Stimulated activated naive B cell treated with anti-CD40 and anti-IgM and Interleukin-4, amounts not matched to agents 10 μg/mL and 1 μg/mL and 100 μg/mL, for 72 hours (primary cell): ENCODE data around the gene TLR1.

Experiments used
- ATAC-seq, 2 donors: fragments of 150-1000 bp; cut with Tn5 transposase; replicated peaks; 2 replicates each; pipeline ENCODE4 v1.10.0; 2021; ENCODE audit warnings: moderate library complexity in 1 of 2
- DNase-seq: peaks from one replicate; pipeline ENCODE4 v3.0.0; 2021
- H3K27ac Mint-ChIP-seq: one replicate; pipeline ENCODE4 v1.8.0; 2022; ENCODE audit warnings: mild to moderate bottlenecking, mixed read lengths
- H3K27me3 Mint-ChIP-seq, 2 donors: one replicate each; pipeline ENCODE4 v1.8.0; 2022; ENCODE audit warnings: mixed read lengths in 2 of 2
- H3K36me3 Mint-ChIP-seq, 2 donors: one replicate each; pipeline ENCODE4 v1.8.0; 2022; ENCODE audit warnings: mixed read lengths in 2 of 2, mild to moderate bottlenecking in 1 of 2
- H3K4me1 Mint-ChIP-seq, 2 donors: one replicate each; pipeline ENCODE4 v1.8.0; 2022; ENCODE audit warnings: mixed read lengths in 2 of 2, mild to moderate bottlenecking in 1 of 2
- H3K4me3 Mint-ChIP-seq, 2 donors: one replicate each; pipeline ENCODE4 v1.8.0; 2022; ENCODE audit warnings: mild to moderate bottlenecking in 2 of 2, mixed read lengths in 2 of 2, moderate library complexity in 1 of 2
- H3K9me3 Mint-ChIP-seq, 2 donors: one replicate each; pipeline ENCODE4 v1.8.0; 2022; ENCODE audit warnings: mixed read lengths in 2 of 2, mild to moderate bottlenecking in 1 of 2

The TLR1 gene, protein sequence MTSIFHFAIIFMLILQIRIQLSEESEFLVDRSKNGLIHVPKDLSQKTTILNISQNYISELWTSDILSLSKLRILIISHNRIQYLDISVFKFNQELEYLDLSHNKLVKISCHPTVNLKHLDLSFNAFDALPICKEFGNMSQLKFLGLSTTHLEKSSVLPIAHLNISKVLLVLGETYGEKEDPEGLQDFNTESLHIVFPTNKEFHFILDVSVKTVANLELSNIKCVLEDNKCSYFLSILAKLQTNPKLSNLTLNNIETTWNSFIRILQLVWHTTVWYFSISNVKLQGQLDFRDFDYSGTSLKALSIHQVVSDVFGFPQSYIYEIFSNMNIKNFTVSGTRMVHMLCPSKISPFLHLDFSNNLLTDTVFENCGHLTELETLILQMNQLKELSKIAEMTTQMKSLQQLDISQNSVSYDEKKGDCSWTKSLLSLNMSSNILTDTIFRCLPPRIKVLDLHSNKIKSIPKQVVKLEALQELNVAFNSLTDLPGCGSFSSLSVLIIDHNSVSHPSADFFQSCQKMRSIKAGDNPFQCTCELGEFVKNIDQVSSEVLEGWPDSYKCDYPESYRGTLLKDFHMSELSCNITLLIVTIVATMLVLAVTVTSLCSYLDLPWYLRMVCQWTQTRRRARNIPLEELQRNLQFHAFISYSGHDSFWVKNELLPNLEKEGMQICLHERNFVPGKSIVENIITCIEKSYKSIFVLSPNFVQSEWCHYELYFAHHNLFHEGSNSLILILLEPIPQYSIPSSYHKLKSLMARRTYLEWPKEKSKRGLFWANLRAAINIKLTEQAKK

DNA sequence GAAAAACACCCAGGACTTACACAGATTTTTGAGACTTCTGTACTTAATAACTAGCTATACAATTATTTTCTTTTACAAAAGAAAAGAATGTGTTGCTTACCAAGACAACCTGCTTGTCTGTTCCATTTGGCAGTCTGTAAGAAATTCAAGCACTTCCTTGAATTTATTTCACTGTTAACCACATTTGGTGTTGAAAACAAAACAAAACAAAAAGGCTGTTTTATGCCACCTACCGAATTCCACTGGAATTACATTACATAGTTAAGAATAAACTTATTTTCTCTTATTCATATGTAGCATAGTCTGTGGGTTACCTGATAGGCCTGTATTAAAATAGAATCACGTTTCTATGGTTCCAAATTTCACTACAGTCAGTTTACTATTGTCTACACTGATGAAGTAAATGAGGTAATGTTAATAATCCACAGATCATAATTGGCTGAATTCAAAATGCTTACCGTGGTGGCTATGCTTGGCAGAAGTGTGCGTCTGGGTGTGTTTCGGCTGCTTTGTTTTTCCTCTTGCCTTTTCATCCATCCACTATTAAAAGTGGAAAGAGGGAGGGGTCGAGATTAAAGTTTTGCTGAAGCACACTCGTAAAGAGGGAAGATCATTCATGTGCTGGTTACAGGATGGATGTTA, at the start of gene TLR1:
Gene TLR1, minus strand, starts transcription at position 138 of the 642 bp plus-strand sequence. CDS start 5,960 bp downstream, outside the sequence.
- Mint-ChIP-seq H3K4me1 (peaks cover 30 to 61% of the 10 kb centered on the region in 2 donors), H3K27me3 (no peaks in the 10 kb centered on the region), H3K4me3 (peak within 1 kb of the TSS; percentile 80 to 81), H3K27ac (peak within 1 kb of the TSS; percentile 96), H3K36me3 (peaks cover 22 to 28% of the 10 kb centered on the region in 2 donors), H3K9me3 (peaks cover 0 to 13% of the 10 kb centered on the region in 2 donors)
- ATAC-seq (peak; percentile 38), DNase-seq (no peak)

DNA sequence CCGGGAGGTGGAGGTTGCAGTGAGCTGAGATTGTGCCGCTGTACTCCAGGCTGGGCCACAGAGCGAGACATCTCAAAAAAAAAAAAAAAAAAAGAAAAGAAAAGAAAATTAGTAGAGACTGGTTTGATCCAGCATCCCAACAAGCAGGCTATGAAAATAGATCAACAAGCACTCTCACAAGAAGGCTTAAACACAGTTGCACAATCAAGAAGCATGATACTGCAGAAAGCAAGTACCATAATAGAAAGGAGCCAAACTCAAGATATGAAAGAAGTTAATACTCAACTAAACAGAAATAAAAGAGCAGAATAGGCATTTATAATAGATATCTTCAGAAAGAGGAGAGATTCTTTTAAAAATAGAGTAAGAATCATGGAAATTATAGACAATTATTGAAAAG, 41.4 kb upstream of the TLR1 start:
- no peaks in the 10 kb centered on the region for H3K27me3 Mint-ChIP-seq
- no peak overlapping the region for H3K27ac Mint-ChIP-seq
- H3K9me3 Mint-ChIP-seq = peaks cover 10 to 12% of the 10 kb centered on the region in 2 donors
- DNase-seq (no peak), ATAC-seq (no peak)
- H3K4me3 Mint-ChIP-seq = no peak overlapping the region
- H3K36me3 Mint-ChIP-seq = peaks cover 30 to 42% of the 10 kb centered on the region in 2 donors
- peaks cover 13 to 50% of the 10 kb centered on the region in 2 donors for H3K4me1 Mint-ChIP-seq

DNA sequence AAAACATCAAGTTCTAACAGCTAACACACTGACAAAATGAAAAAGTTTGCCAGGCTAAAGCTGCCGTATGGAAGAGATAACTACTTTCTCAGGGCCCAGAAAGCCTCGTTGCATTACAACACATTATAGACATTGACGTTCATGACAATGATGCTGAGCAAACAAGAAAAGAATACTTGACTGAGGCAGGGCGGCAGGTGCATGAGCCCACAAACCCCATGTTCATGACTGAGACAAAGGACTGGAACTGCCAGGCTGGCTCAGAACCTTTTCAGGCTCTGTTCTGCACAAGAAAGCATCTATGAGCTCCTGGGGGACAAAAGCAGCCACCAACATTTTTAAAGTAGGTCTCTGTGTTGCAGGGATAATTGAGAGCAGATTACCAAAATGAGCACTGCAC, 38.4 kb upstream of the TLR1 start:
- H3K4me1 Mint-ChIP-seq = peaks cover 9 to 40% of the 10 kb centered on the region in 2 donors
- H3K4me3 Mint-ChIP-seq = no peak overlapping the region
- no peaks in the 10 kb centered on the region for H3K27me3 Mint-ChIP-seq
- H3K9me3 Mint-ChIP-seq = peaks cover 0 to 5% of the 10 kb centered on the region in 2 donors
- peaks cover 11 to 29% of the 10 kb centered on the region in 2 donors for H3K36me3 Mint-ChIP-seq
- DNase-seq (no peak), ATAC-seq (no peak)
- peak overlapping the region; percentile 77 for H3K27ac Mint-ChIP-seq

DNA sequence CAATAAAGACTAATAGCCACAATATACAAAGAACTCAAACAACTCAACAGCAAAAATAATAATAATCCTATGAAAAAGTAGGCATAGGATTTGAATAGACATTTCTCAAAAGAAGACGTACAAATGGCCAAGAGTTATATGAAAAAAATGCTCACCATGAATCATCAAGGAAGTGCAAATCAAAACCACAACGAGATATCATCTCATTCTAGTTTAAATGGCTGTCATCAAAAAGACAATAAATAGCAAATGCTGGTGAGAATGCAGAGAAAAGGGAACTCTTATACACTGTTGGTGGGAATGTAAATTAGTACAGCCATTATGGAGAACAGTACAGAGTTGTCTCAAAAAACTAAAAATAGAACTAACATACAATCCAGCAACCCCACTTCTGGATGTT, 33.3 kb upstream of the TLR1 start:
- no peak for ATAC-seq
- H3K4me3 Mint-ChIP-seq = peak overlapping the region in 1 of 2 donors; percentile 14

DNA sequence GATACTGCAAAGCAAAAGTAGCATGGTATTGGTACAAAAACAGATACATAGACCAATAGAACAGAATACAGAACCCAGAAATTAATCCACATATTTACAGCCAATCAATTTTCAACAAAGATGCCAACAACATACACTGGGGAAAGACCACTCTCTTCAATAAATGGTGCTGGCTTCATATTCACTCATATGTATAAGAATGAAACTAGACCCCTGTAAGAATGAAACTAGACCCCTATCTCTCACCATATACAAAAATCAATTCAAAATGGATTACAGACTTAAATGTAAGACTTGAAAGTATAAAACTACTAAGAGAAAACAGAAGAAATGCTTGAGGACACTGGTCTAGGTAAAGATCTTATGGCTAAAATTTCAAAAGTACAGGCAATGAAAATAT, 32.7 kb upstream of the TLR1 start:
- Mint-ChIP-seq H3K27me3 (no peaks in the 10 kb centered on the region), H3K9me3 (peaks cover 15 to 24% of the 10 kb centered on the region in 2 donors), H3K36me3 (peaks cover 24 to 56% of the 10 kb centered on the region in 2 donors), H3K4me1 (peaks cover 26 to 44% of the 10 kb centered on the region in 2 donors), H3K27ac (peak overlapping the region; percentile 37), H3K4me3 (peak overlapping the region in 1 of 2 donors; percentile 14)
- ATAC-seq = no peak
- no peak for DNase-seq

More for the DNA sequence above, 33.3 kb upstream of the TLR1 start:
- Mint-ChIP-seq H3K9me3 (peaks cover 12 to 24% of the 10 kb centered on the region in 2 donors), H3K36me3 (peaks cover 24 to 57% of the 10 kb centered on the region in 2 donors), H3K4me1 (peaks cover 21 to 44% of the 10 kb centered on the region in 2 donors), H3K27ac (peak overlapping the region; percentile 37), H3K27me3 (no peaks in the 10 kb centered on the region)
- no peak for DNase-seq

DNA sequence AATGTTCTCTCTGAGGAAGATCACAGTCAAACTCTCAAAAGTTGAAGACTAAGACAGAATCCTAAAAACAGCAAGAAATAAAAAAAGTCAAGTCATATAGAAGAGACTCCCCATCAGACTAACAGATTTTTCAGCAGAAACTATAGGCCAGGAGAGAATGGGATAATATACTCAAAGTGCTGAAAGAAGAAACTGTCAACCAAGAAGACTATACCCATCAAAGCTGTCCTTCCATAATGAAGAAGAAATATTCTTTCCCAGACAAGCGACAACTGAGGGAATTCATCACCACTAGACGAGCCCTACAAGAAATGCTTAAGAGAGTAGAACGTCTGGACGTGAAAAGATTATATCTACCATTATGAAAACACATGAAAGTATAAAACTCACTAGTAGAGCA, 30.0 kb upstream of the TLR1 start:
- H3K9me3 Mint-ChIP-seq = peaks cover 22 to 24% of the 10 kb centered on the region in 2 donors
- no peaks in the 10 kb centered on the region for H3K27me3 Mint-ChIP-seq
- ATAC-seq (no peak), DNase-seq (no peak)
- H3K27ac Mint-ChIP-seq = peak overlapping the region; percentile 27
- no peak overlapping the region for H3K4me3 Mint-ChIP-seq
- peaks cover 27 to 52% of the 10 kb centered on the region in 2 donors for H3K4me1 Mint-ChIP-seq
- peaks cover 25 to 63% of the 10 kb centered on the region in 2 donors for H3K36me3 Mint-ChIP-seq

DNA sequence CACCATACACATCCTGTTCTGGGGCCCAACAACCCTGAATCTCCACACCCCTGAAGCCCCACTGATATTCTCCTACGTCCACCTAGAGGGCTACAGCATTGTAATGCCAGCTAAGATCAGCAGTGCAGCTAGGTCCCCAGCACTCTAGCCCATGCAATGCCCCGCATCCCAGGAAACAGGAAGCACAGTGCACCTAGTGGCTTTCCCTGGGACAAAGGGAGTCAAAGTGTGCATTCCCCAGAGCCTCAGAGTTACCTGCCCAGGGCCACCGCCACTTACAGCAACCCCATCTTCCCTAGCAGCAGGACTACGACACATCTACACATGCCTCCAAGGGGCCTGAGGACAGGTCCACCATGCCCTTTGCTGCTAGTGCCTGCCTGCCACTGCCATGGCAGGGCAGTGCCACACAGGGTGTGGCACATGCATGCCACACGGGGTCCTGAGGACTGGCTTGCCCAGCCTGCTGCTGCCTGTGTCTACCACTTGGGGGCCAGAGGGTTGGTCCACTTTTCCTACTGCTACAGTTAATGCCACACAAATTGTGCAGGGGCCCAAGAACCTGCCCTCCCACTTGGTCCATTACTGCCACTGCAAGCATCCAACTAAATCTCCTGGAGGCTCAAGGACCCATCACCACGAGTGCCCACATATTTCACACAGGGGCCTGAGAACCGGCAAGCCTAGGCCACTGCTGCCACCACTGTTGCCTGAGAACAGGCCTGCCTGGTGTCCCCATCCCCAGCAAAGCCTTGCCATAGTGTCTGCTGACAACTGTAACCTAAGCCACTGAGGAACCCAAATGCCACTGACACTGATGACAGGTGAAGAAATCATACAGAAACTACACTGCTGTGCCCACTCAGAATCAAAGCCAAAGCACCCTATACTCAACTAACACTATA, 28.3 kb upstream of the TLR1 start:
- Mint-ChIP-seq H3K27ac (peak overlapping the region; percentile 75), H3K27me3 (no peaks in the 10 kb centered on the region), H3K4me1 (peaks cover 23 to 43% of the 10 kb centered on the region in 2 donors), H3K9me3 (peaks cover 21 to 22% of the 10 kb centered on the region in 2 donors), H3K36me3 (peaks cover 25 to 55% of the 10 kb centered on the region in 2 donors), H3K4me3 (no peak overlapping the region)
- DNase-seq = no peak
- peak; percentile 53 to 73 for ATAC-seq

DNA sequence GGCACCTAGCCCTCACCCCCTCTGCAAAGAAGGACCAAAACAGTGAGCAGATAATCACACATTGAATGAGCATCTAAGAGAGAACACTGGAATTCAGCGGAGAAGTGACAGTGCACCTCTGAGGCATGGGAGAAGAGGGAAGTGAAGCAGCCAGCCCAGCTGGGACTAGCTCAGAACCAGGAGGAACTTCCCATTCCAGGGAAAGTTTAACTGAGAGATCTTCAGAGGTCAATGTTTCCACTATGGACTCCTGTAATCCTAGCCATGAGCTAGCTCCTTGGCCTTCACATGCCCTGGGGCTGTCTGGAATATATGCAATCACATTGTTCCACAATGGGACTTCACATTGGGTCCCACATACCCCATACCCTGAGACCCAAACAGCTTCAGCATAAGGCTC, 27.6 kb upstream of the TLR1 start:
- ATAC-seq (no peak), DNase-seq (no peak)
- peaks cover 16 to 37% of the 10 kb centered on the region in 2 donors for H3K4me1 Mint-ChIP-seq
- H3K9me3 Mint-ChIP-seq = peaks cover 18% of the 10 kb centered on the region in 2 donors
- H3K36me3 Mint-ChIP-seq = peaks cover 28 to 53% of the 10 kb centered on the region in 2 donors
- H3K27ac Mint-ChIP-seq = no peak overlapping the region
- H3K4me3 Mint-ChIP-seq = no peak overlapping the region
- no peaks in the 10 kb centered on the region for H3K27me3 Mint-ChIP-seq

DNA sequence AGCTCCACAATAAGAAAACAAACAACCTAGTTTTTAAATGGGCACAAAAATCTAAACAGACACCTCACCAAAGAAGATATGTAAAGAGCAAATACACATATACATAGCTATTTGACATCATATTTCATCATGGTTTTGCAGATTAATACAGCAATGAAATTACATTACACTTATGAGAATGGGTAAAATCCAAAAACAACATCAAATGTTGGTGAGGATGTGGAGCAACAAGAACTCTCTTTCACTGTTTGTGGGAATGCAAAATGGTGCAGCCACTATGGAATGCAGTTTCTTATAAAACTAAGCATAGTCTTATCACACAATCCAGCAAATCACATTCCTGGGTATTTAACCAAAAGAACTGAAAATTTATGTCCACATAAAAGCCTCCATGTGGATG, 27.1 kb upstream of the TLR1 start:
- DNase-seq (no peak), ATAC-seq (no peak)
- peaks cover 15 to 32% of the 10 kb centered on the region in 2 donors for H3K4me1 Mint-ChIP-seq
- H3K27me3 Mint-ChIP-seq = no peaks in the 10 kb centered on the region
- peaks cover 28 to 50% of the 10 kb centered on the region in 2 donors for H3K36me3 Mint-ChIP-seq
- no peak overlapping the region for H3K27ac Mint-ChIP-seq
- H3K4me3 Mint-ChIP-seq = no peak overlapping the region
- H3K9me3 Mint-ChIP-seq = peaks cover 15 to 18% of the 10 kb centered on the region in 2 donors

DNA sequence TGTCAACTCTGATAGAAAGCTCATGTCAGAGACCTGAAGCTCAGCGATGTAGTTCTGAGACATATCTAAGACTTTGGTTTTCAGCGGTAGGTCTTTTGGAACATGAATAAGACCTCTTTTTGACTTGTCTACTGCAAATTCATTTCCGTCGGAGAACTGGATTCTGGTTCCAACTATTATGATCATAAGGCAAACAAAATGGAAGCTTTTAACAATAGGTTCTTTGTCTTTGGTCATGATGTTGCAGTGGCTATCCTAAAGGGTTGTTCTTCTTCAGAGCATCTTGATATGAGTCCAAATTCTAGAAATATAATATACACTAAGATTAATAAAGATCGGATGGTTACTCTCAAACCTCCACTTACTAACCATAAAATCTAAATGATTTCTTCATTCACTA, 24.6 kb upstream of the TLR1 start:
- Mint-ChIP-seq H3K27ac (no peak overlapping the region), H3K4me3 (no peak overlapping the region), H3K36me3 (peaks cover 31 to 52% of the 10 kb centered on the region in 2 donors), H3K27me3 (no peaks in the 10 kb centered on the region), H3K4me1 (peaks cover 21 to 43% of the 10 kb centered on the region in 2 donors), H3K9me3 (peaks cover 6 to 10% of the 10 kb centered on the region in 2 donors)
- ATAC-seq (no peak), DNase-seq (no peak)

DNA sequence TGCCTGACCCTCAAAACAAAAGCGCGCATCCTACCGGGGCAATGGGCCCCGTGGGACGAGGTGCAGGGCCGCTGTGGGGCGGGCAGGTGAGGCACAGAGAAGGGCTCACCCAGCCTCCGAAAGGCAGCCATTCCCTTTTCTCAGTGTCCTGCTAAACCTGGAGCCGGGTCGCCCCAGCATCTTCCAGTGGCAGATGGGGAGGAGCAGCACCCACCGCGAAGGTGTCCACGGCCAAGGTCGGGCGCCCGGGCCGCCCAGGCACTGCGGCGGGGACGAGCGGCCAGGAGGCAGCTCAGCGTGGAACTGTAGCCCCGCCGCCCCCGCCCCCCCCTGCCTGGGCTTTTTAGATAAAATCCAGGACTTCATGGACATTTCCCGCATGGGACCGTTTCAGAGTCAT, 19.2 kb upstream of the TLR1 start:
- Mint-ChIP-seq H3K4me1 (peaks cover 25 to 34% of the 10 kb centered on the region in 2 donors), H3K4me3 (no peak overlapping the region), H3K27ac (no peak overlapping the region), H3K9me3 (peaks cover 12 to 15% of the 10 kb centered on the region in 2 donors), H3K36me3 (peaks cover 38 to 47% of the 10 kb centered on the region in 2 donors), H3K27me3 (no peaks in the 10 kb centered on the region)
- DNase-seq = no peak
- ATAC-seq = no peak

DNA sequence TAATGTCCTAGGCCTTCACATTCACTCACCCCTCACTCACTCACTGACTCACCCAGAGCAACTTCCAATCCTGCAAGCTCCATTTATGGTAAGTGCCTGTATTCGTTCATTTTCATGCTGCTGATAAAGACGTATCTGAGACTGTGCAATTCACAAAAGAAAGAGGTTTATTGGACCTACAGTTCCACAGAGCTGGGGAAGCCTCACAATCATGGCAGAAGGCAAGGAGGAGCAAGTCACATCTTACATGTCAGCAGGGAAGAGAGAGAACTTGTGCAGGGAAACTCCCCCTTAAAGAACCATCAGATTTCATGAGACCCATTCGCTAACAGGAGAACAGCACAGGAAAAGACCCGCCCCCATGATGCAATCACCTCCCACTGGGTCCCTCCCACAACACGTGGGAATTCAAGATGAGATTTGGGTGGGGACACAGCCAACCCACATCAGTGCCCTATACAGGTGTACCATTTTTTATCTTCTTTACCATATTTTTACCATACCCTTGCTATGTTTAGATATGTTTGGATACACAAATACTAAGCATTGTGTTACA, 18.2 kb upstream of the TLR1 start:
- ATAC-seq (no peak), DNase-seq (no peak)
- Mint-ChIP-seq H3K27ac (no peak overlapping the region), H3K27me3 (no peaks in the 10 kb centered on the region), H3K36me3 (peaks cover 38 to 47% of the 10 kb centered on the region in 2 donors), H3K9me3 (peaks cover 12 to 15% of the 10 kb centered on the region in 2 donors), H3K4me3 (no peak overlapping the region), H3K4me1 (peaks cover 31 to 40% of the 10 kb centered on the region in 2 donors)

DNA sequence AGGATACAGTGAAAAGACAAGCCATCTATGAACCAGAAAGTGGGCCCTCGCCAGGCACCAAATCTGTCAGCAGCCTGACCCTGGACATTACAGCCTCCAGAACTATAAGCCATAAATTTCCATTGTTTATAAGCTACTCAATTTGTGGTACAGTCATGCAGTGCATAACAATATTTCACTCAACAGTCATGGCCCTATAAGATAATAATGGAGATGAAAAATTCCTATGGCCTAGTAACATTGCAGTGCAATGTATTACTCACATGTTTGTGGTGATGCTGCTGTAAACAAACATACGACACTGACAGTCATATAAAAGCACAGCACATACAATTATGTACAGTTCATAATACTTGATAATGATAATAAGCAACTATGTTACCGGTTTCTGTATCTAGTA, 17.1 kb upstream of the TLR1 start:
- no peak for ATAC-seq
- no peak overlapping the region for H3K27ac Mint-ChIP-seq
- H3K27me3 Mint-ChIP-seq = no peaks in the 10 kb centered on the region
- peaks cover 32 to 40% of the 10 kb centered on the region in 2 donors for H3K36me3 Mint-ChIP-seq
- DNase-seq = no peak
- peaks cover 33 to 44% of the 10 kb centered on the region in 2 donors for H3K4me1 Mint-ChIP-seq
- no peak overlapping the region for H3K4me3 Mint-ChIP-seq
- peaks cover 12 to 15% of the 10 kb centered on the region in 2 donors for H3K9me3 Mint-ChIP-seq
